ENCODE data around the gene PPDPF.

GRCh38 chr20:63520934-63521601 is 503 bp downstream of the PPDPF start:
- TF ChIP-seq CTCF (optimal IDR thresholded peaks at IDR 0.05 in 1 of 3, IDR thresholded peaks at IDR 0.05 in 1 of 3, conservative IDR thresholded peaks at IDR 0.05 in 1 of 3; ENCODE audit: extremely low read depth in 1 of 3, insufficient read depth in 2 of 3, low read length in 3 of 3) (peak in 1 of 3 experiments; percentile 14), EZH2 (IDR thresholded peaks at IDR 0.05; ENCODE audit: low read length) (no peak)
